ENCODE data around the gene TIFAB. TPM values are rescaled to one million over a fixed set of nuclear protein-coding genes. Genes with fewer than 3 reads are reported as not detected.

Gene TIFAB
- total and polyA plus RNA-seq, 8 donors: 0.08 TPM; not detected in 7

DNA sequence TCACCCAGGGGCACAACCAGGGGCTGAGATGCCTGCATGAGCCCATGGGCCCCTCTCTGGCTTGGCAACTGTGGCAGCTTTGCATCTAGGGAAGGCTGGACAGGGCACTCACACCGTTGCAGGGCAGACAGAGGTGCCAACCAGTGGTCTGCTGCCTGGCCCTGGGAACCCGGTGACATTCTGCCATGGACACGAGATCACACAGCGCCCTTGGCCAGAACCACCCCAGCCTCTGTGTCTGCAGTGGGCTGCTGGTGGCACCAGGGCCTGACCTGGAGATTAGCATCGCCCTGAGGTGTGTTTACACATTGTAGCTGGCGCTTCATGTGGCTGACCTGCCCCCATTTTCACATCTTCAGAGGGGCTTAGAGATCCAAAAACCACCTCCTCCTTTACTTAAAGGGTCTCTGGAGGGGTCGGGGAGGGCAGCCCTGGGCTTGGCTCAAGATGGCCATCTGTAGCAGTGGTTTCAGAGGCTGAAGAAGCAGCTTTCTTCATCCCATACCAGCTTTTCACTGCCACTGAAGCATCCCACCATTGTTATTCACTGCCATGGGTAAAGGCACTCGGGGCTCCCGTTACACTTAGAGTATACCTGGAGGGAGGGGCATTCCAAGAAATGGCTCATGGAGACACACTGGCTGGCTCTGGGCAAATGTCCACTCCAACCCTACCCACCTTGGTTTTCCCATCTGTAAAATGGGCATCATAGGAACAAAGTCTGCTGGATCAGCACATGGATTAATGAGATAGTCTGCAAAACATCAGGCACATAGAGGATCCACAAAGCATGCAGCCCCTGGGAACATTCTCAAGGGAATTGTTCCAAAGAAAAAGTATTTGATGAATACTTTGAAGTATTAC is 16.5 kb downstream of the TIFAB start:
- no peak overlapping the region for H3K4me3 ChIP-seq
- 70 to 85% (median 74%) methylated on average over 7 to 9 of the region's 9 CpGs for WGBS, 5 donors
- H3K9me3 ChIP-seq: no peaks in the 10 kb centered on the region
- H3K36me3 ChIP-seq: no peaks in the 10 kb centered on the region
- H3K27ac ChIP-seq: no peak overlapping the region
- H3K4me1 ChIP-seq: peaks cover 9 to 38% (median 18%) of the 10 kb centered on the region in 4 donors
- TF ChIP-seq POLR2AphosphoS5 (IDR thresholded peaks at IDR 0.05): no peak
- no peak for TF ChIP-seq EP300 (IDR thresholded peaks at IDR 0.05)
- TF ChIP-seq, protein P1, sequence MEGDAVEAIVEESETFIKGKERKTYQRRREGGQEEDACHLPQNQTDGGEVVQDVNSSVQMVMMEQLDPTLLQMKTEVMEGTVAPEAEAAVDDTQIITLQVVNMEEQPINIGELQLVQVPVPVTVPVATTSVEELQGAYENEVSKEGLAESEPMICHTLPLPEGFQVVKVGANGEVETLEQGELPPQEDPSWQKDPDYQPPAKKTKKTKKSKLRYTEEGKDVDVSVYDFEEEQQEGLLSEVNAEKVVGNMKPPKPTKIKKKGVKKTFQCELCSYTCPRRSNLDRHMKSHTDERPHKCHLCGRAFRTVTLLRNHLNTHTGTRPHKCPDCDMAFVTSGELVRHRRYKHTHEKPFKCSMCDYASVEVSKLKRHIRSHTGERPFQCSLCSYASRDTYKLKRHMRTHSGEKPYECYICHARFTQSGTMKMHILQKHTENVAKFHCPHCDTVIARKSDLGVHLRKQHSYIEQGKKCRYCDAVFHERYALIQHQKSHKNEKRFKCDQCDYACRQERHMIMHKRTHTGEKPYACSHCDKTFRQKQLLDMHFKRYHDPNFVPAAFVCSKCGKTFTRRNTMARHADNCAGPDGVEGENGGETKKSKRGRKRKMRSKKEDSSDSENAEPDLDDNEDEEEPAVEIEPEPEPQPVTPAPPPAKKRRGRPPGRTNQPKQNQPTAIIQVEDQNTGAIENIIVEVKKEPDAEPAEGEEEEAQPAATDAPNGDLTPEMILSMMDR (IDR thresholded peaks at IDR 0.05): no peak
- no peak for TF ChIP-seq POLR2A (IDR thresholded peaks at IDR 0.05)
- no peaks in the 10 kb centered on the region for H3K27me3 ChIP-seq
- intact Hi-C loops (cut with DNase I; ENCODE audit: low total_unique reads): no loop called here
- DNase-seq: peak in 1 of 2 donors; percentile 2

DNA sequence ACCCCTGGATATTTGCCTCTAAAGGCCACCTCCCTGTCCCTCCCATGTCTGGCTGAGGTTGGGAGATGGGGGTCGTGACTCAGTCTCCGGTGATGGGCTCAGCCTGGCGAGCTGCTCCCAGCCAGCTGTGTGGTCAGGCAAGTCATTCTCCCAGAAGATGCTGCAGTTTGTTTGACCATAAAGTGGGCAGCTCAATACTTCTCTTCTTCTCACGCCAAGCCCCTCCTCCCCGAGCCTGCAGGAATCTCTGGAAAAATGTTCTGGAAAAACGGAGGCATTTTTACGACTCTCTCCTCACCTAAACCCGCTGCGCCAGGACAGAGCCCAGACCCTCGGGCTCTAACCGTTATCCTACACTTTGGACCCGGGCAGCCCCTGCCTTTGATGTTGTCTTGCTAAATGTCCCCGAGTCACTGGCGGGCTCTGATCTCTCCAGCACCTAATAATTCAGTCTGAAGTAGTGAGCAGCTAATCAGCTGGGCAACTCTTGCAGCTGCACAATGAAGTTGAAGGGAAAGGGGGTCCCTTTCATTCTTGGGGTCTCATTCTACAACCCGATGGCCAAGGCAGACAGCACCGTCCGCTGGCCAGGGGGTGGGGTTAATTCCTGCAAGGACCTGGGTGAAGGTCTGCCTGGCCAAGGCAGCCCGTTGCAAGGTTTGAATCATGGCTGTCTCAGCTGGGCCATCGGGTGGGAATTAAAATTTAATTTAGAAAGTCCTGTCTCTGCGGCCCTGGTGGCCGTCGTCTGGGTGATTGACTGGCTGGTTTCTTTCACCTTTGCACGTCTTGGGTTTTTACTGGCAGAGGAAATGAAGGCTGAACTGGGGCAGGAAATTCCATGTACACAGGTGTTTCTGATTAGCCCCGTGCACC is 17.3 kb downstream of the TIFAB start:
- no peaks in the 10 kb centered on the region for H3K9me3 ChIP-seq
- H3K4me3 ChIP-seq: no peak overlapping the region
- H3K36me3 ChIP-seq: no peaks in the 10 kb centered on the region
- H3K27me3 ChIP-seq: no peaks in the 10 kb centered on the region
- H3K4me1 ChIP-seq: peaks cover 9 to 38% (median 18%) of the 10 kb centered on the region in 4 donors
- WGBS, 5 donors: 68 to 77% (median 74%) methylated on average over 24 of the region's 24 CpGs
- H3K27ac ChIP-seq: no peak overlapping the region
- intact Hi-C loops (cut with DNase I; ENCODE audit: low total_unique reads): no loop called here
- no peak for TF ChIP-seq POLR2AphosphoS5 (IDR thresholded peaks at IDR 0.05)
- TF ChIP-seq, protein P1 (IDR thresholded peaks at IDR 0.05): no peak
- no peak for TF ChIP-seq EP300 (IDR thresholded peaks at IDR 0.05)
- TF ChIP-seq POLR2A (IDR thresholded peaks at IDR 0.05): no peak
- no peak for DNase-seq

DNA sequence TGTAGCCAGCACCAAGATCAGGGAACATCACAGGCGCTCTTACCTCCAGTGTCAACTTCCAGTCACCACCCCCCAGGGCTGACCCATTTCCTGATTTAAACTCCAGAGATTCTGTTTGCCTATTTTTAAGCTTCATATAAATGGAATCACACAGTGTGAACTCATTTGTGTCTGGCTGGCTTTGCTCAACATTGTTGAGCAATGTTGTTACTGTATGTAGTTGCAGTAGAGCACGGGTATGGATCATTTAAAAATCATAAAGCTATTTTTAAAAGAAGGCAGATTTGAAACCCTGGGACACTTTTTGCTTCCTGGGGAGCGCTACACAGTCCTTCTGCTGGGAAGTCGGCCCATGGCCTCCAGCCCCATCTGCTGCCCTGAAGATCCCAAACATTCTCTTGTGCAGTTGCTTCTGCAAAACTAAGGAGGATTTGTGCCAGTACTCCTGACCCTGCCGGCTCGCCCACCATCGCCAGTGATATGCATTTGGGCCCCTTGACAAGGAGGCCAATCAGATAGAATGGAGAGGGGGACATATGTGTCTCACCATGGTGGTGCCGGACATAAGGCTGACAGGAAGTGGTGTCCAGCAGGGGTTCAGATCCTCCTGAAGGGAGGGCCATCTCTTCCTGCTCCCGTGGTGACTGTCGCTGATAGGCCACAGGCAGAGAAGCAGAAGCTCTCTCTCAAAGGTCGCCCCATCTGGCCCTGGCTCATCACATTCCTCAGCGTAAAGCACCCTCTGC is 18.3 kb downstream of the TIFAB start:
- Histone ChIP-seq H3K27me3 (no peaks in the 10 kb centered on the region), H3K27ac (peak overlapping the region in 1 of 5 donors; percentile 41), H3K4me1 (peaks cover 9 to 30% (median 15%) of the 10 kb centered on the region in 4 donors), H3K9me3 (peaks cover 0 to 4% (median 2%) of the 10 kb centered on the region in 4 donors), H3K4me3 (no peak overlapping the region), H3K36me3 (no peaks in the 10 kb centered on the region)
- intact Hi-C loops (cut with DNase I; ENCODE audit: low total_unique reads): no loop called here
- DNase-seq: no peak
- TF ChIP-seq POLR2A (IDR thresholded peaks at IDR 0.05) (no peak), POLR2AphosphoS5 (IDR thresholded peaks at IDR 0.05) (no peak), EP300 (IDR thresholded peaks at IDR 0.05) (no peak)
- TF ChIP-seq, protein P1 (IDR thresholded peaks at IDR 0.05): no peak
- WGBS, 5 donors: 77 to 85% (median 81%) methylated on average over 11 to 12 of the region's 12 CpGs

DNA sequence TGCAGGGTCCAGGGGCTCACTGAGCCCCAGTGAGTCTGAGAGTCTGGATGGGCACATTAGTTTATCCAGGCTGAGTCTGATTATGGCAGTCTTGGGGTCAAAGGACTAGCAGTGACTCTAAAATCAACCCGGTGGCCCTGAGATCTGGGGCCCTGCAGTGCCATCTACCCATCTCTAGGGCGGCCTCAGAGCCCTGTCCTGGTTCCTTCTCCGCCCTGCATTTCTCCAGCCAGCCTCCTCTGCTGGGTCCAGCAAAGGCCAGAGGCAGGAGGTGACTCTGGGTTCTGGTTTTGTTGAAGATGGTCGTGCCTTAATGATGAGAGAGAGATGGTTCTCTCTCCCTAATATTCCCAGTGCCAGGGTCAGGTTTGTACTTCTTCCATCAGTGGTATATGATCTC is 20.0 kb downstream of the TIFAB start:
- intact Hi-C loops (cut with DNase I; ENCODE audit: low total_unique reads): no loop called here
- no peak overlapping the region for H3K4me3 ChIP-seq
- WGBS, 5 donors: 74 to 88% (median 79%) methylated on average over 4 of the region's 4 CpGs
- DNase-seq: no peak
- H3K4me1 ChIP-seq: peaks cover 0 to 14% (median 1%) of the 10 kb centered on the region in 4 donors
- TF ChIP-seq EP300 (IDR thresholded peaks at IDR 0.05) (no peak), POLR2AphosphoS5 (IDR thresholded peaks at IDR 0.05) (no peak), POLR2A (IDR thresholded peaks at IDR 0.05) (no peak)
- TF ChIP-seq, protein P1 (IDR thresholded peaks at IDR 0.05): no peak
- no peaks in the 10 kb centered on the region for H3K36me3 ChIP-seq
- no peaks in the 10 kb centered on the region for H3K27me3 ChIP-seq
- peaks cover 0 to 12% (median 11%) of the 10 kb centered on the region in 4 donors for H3K9me3 ChIP-seq
- no peak overlapping the region for H3K27ac ChIP-seq

Data from stomach (tissue), 9 donors.